Esophagus squamous epithelium (tissue), 4 donors: Measurements from ENCODE around the gene USP26.

Experiments used
- POLR2A ChIP-seq, 4 donors: fragments of 450-650 bp; IDR thresholded peaks; one replicate each; pipeline ENCODE4 v1.6.1; 2017; ENCODE audit warnings: antibody characterized with exemption in 4 of 4, mild to moderate bottlenecking in 4 of 4, moderate library complexity in 3 of 4
- TF ChIP-seq, protein P1 (sequence below), 6 experiments: fragments of 450-650 bp in 4 of 6; fragments of 200-600 bp in 2 of 6; sonication (generic) in 2 of 6; IDR thresholded peaks; one replicate each; pipeline ENCODE4 v1.5.1; 2016 to 2019; ENCODE audit warnings: antibody characterized with exemption in 6 of 6, mild to moderate bottlenecking in 4 of 6, moderate library complexity in 4 of 6

DNA sequence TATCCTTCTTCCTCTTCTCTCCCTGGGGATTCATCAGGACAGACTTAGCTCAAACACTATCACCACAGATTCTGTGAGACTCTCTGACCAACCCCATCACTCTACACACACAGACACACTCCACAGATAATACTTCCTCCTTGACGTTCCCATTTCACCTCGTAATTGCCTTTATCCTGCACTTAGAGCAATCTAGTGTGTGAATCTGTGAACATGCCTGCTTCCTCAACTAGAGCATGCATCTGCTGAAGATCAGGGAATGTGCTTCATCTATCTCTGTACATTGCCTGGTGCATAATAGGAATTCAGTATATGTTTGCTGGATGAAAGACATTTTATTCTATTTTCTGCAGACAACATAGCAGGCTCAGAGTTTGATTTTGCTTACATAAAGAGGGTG is 113.4 kb downstream of the USP26 start:
- TF ChIP-seq, protein P1, sequence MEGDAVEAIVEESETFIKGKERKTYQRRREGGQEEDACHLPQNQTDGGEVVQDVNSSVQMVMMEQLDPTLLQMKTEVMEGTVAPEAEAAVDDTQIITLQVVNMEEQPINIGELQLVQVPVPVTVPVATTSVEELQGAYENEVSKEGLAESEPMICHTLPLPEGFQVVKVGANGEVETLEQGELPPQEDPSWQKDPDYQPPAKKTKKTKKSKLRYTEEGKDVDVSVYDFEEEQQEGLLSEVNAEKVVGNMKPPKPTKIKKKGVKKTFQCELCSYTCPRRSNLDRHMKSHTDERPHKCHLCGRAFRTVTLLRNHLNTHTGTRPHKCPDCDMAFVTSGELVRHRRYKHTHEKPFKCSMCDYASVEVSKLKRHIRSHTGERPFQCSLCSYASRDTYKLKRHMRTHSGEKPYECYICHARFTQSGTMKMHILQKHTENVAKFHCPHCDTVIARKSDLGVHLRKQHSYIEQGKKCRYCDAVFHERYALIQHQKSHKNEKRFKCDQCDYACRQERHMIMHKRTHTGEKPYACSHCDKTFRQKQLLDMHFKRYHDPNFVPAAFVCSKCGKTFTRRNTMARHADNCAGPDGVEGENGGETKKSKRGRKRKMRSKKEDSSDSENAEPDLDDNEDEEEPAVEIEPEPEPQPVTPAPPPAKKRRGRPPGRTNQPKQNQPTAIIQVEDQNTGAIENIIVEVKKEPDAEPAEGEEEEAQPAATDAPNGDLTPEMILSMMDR (IDR thresholded peaks at IDR 0.05), result no peak
- no peak for TF ChIP-seq POLR2A (IDR thresholded peaks at IDR 0.05)
